ENCODE results near the gene ABI3BP.

Gene ABI3BP

GRCh38 chr3:100928638-100929428 is 64.4 kb downstream of the ABI3BP start:
- DNase-seq, result no peak

DNA sequence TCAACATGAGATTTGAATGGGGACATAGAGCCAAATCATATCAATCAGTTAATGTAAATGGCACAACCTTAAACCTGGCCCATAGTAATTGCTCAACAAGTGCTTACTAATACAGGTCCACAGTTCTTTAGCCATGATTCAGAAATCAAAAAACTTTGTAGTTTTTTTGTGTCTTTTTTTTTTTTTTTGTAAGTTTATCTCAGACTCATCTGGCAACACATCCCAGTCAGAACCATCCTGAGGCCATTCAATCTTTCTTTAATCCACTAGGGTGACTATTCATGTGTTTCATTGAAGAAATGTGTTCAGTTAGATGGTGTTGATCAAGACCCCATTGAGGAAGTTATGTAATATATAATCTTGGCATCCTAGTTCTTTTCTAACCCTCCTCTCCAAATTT is 65.4 kb downstream of the ABI3BP start:
- DNase-seq, result no peak

DNA sequence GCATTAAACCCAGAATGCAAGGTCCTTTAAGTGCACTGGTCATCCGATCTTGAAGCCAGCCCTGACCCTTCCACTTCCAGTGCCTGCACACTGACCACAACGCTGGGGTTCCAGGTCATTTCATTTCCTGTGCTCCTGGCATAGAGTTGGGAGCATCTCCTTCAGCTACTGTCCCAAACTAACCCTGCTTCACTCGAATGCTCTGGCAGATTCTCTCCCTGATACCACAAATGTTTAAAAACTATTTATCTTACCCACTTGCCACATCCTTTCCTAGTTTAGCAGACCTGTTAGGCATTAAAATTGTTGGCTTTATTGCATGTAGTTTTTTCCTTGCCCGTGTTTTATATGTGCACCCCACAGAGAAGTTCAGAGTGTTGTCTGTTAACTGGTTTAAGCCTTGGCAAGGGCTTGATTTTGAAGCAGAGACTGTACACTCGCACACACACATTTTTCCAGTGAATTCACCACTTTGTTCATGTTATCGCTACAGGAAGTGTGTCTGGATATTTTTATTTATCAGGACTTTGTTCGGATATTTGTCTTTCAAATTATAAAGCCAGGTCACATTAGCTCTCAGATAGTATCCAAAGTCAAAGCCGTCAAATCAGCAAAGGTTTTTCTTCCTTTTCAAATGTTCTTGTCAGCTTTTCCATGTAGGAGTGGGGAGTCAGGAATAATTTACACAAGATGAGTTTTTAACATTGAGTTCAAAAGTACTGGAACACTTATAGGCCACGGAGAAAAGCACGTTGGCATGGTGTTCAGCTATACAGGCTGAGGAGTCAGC is 77.3 kb downstream of the ABI3BP start:
- DNase-seq, result no peak

DNA sequence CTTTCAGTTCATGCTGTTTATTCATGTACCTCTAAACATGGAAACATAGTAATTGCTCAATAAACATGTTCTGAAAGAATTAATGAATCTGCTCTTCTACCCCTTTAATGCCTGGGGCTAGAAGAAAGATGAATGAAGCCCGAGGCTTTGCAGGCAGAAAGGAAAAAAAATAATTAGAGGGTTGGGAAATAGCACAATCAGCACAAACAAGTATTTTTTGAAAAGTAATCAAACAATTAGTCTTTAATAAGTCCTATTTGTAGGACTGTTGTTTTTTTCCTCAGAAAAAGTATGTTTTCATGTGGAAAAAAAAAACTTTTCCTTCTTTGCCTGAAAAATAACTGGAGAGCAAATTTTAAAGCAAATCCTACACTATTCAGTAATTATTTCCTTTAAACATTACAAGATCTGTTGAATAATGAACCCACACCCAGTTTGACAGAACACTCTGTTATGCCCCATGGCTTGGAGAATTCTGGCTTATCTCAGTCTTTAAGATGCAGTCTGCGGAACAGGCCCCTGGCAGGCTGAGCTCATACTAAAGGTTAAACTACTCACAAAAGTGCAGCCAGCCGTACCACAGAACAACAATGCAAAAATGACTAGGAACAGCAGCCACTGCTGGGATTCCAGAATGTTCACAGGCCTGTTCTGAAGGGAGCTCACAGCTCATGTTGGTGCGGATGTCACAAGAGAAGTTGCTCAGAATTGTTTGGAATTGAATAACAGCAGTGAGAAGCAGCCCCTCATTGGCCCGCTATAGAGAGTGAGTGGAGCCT is 79.2 kb downstream of the ABI3BP start:
- no peak for DNase-seq

- no peak for DNase-seq
Measured at GRCh38 chr3:100912976-100913545, 80.2 kb downstream of the ABI3BP start.

- DNase-seq, result no peak
Measured at GRCh38 chr3:100912571-100912970, 80.7 kb downstream of the ABI3BP start.

DNA sequence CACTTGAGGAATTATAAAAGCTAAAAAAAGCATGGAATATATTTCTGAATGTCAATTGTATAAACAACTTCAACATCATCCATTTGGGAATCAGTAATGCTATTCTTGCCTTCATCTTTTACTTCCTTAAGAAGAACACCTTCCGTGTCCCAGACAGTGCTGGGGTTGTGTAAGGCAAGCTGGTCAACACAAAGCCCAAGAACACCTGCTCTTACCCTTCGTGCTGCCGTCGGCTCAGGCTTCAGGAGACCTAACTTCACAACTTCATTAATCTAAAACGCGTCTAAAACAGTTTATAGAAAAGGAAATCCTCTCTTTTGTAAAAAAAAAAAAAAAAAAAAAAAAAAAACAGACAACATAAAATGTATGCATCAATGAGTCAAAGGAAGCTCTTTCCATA is 81.3 kb downstream of the ABI3BP start:
- no peak for DNase-seq

DNA sequence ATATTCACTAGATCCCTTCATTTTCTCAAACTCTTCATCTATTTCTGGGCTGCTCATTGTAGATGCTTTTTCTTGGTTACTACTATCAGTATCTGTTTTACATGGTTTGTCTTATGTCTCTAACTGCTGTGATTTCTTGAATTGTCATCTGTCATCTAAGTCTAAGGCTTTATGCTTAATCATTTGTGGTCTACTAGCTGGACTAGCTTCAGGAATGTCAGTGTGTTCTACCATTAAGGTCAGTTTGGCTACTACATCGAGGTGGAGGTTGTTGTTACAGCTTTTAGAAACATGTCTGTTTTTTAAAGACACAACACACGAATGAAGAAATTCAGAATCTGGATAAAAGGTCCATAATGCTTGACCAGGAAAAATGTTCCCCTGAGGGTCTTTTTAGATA is 82.2 kb downstream of the ABI3BP start:
- no peak for DNase-seq

DNA sequence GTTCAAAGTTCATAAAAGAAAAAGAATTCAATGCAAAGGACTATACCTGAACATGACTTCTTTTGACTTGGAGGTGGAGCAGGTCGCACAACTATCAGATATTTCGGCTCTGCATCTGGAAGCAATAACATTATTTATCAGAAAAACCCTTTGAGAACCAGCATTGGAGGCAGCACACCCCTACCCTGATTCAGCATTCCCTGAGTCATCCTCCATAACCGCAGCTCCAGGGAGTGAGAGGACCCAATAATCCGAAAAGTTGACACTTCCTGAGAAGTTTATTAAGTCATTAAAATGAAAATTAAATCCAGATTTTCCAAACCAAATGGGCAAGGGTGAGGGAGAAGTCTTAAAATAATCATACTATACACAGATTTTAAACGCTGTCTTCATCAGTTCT is 90.6 kb downstream of the ABI3BP start:
- DNase-seq, result no peak

- no peak for DNase-seq
Measured at GRCh38 chr3:100900671-100901335, 92.4 kb downstream of the ABI3BP start.

GRCh38 chr3:100899440-100900091 is 93.7 kb downstream of the ABI3BP start:
- DNase-seq, result no peak

GRCh38 chr3:100898681-100899080 is 94.5 kb downstream of the ABI3BP start:
- DNase-seq, result no peak

DNA sequence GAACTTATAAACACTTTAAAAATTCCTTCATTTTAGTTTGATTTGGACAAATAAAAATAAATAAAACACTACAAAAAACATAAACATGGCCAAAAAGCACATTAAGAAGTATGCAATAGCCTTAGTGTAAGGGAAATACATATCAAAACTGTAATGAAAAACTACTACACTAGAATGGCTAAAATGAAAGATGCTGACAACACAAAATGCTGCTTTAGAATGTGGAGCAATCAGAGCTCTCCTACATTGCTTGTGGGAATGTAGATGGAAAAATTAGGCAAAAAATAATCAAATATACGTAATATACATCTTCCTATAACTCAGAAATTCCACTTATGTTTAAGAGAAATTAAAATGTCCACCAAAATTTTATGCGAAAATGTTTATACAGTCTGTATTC is 96.2 kb downstream of the ABI3BP start:
- no peak for DNase-seq

- DNase-seq, result no peak
Measured at GRCh38 chr3:100893590-100893989, 99.6 kb downstream of the ABI3BP start.

- no peak for DNase-seq
Measured at GRCh38 chr3:100893108-100893507, 100.1 kb downstream of the ABI3BP start.

GRCh38 chr3:100891827-100892226 is 101.4 kb downstream of the ABI3BP start:
- no peak for DNase-seq

- no peak for DNase-seq
Measured at GRCh38 chr3:100891033-100891432, 102.2 kb downstream of the ABI3BP start.

DNA sequence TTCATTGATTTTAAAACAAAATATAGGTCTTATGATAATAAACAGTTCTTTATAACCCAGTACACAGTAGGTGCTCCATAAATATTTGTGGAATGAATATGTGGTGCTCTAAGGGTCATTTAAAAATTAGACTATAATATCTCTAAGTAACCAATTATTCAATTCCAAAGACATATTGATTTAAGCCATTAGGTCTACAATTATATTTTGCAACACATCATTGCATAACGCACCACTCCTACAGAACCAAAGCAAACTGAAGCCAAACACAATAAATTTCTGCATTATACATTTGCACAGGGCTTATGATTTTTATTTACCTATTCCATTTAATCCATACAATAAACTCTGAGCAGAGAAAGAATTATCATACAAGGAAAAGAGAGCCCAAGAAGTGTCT is 104.3 kb downstream of the ABI3BP start:
- no peak for DNase-seq

GRCh38 chr3:100882571-100882984 is 110.6 kb downstream of the ABI3BP start:
- no peak for DNase-seq

DNA sequence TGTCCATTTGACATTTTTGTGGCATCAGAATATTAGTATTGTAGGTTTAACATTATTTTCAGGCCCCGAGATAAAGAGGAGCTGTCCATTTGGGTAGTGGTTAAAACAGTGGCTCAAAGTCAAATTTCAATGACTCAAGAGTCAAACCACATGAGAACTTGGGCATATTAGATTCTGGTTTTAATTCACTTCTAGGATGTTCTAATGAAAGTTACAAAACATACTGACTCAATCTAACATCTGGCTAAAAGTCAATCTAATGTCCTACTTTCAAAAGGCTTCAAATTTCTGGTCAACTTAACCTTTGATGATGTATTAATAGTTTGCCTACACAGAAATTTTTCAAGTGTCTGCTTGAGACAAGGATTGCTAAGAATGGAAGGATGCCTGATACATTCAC is 112.4 kb downstream of the ABI3BP start:
- DNase-seq, result no peak

DNA sequence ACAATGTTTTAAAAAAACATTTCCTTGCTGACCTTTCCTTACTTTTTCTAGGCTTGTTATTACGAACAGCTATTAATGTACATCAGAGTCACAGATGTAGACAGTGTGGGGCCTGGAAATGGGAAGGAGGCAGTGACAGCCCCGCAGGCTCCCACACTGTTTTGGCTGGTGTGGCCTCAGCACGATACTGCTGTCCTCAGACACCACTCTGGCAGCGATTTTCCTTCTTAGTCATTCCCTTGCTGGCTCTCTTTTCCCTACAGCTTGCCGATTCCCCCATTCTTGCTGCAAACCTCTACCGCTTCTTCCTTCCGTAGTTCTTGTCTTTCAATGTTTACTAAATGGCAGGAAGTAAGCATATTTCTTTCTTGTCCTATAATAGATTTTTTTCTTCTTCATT is 113.1 kb downstream of the ABI3BP start:
- DNase-seq, result no peak

- DNase-seq, result no peak
Measured at GRCh38 chr3:100879195-100879810, 113.9 kb downstream of the ABI3BP start.
